CD14-positive monocyte (primary cell): ENCODE measurements around the gene DMC1. TPM values are rescaled to one million over a fixed set of nuclear protein-coding genes. Genes with fewer than 3 reads are reported as not detected.
"Not testable (repeated sequence)": the region's sequence is repeated elsewhere in the genome, so short reads cannot be mapped to it uniquely, and the experiment has no call there.

Experiments used
- DNase-seq, 3 donors: peaks; one replicate each; pipeline ENCODE4 v3.0.0-alpha.2; 2011 to 2022
- H2AFZ ChIP-seq: 2 replicates; pipeline ENCODE4 v1.6.0; 2012; ENCODE audit warnings: mild to moderate bottlenecking, low read depth, low read length, inconsistent platforms; ENCODE audit not compliant: insufficient read depth, poor library complexity, severe bottlenecking
- H3K27ac ChIP-seq, 2 donors: 1 replicate in 1 of 2; 2 replicates in 1 of 2; pipeline ENCODE4 v1.5.1; 2012 to 2013; ENCODE audit warnings: low read length in 2 of 2, control low read depth in 1 of 2, inconsistent platforms in 1 of 2, low read depth in 1 of 2, mild to moderate bottlenecking in 1 of 2
- H3K27me3 ChIP-seq, 2 donors: one replicate each; pipeline versions ENCODE4 v1.6.0 to v1.6.1; 2011 to 2013; ENCODE audit warnings: low read length in 2 of 2; ENCODE audit not compliant: control insufficient read depth in 2 of 2, insufficient read depth in 2 of 2
- H3K36me3 ChIP-seq, 2 donors: replicated peaks in 1 of 2; 1 replicate in 1 of 2; 2 replicates in 1 of 2; pipeline versions ENCODE4 v1.5.1 to v1.6.1; 2012 to 2013; ENCODE audit warnings: low read length in 2 of 2, control low read depth in 1 of 2, inconsistent platforms in 1 of 2, mild to moderate bottlenecking in 1 of 2; ENCODE audit not compliant: insufficient read depth in 2 of 2, control insufficient read depth in 1 of 2
- H3K4me1 ChIP-seq, 2 donors: 1 replicate in 1 of 2; 2 replicates in 1 of 2; pipeline versions ENCODE4 v1.5.1 to v1.6.1; 2012 to 2013; ENCODE audit warnings: low read length in 2 of 2, control low read depth in 1 of 2, inconsistent platforms in 1 of 2, mild to moderate bottlenecking in 1 of 2, moderate library complexity in 1 of 2; ENCODE audit not compliant: insufficient read depth in 2 of 2, control insufficient read depth in 1 of 2
- H3K4me2 ChIP-seq: replicated peaks from 2 replicates; pipeline ENCODE3; 2012; ENCODE audit warnings: low read length, moderate library complexity, mild to moderate bottlenecking; ENCODE audit not compliant: poor library complexity, severe bottlenecking; ENCODE audit errors: extremely low read depth
- H3K4me3 ChIP-seq, 3 experiments: fragments of 200-600 bp in 1 of 3; sonication (generic) in 1 of 3; replicated peaks in 1 of 3; 1 replicate in 2 of 3; 2 replicates in 1 of 3; pipeline ENCODE4 v1.5.1; 2011 to 2013; ENCODE audit warnings: low read length in 3 of 3, mild to moderate bottlenecking in 3 of 3, control low read depth in 2 of 3, low read depth in 2 of 3, inconsistent platforms in 1 of 3, moderate library complexity in 1 of 3
- H3K79me2 ChIP-seq: 2 replicates; pipeline ENCODE4 v1.6.0; 2012; ENCODE audit warnings: mild to moderate bottlenecking, control low read depth, inconsistent platforms, low read length, moderate library complexity; ENCODE audit not compliant: insufficient read depth
- H3K9ac ChIP-seq: 2 replicates; pipeline ENCODE4 v1.6.0; 2017; ENCODE audit warnings: low read length, mild to moderate bottlenecking; ENCODE audit not compliant: insufficient read depth, poor library complexity, severe bottlenecking
- H3K9me3 ChIP-seq, 2 donors: replicated peaks in 1 of 2; 1 replicate in 1 of 2; 2 replicates in 1 of 2; pipeline versions ENCODE4 v1.5.1 to v1.6.1; 2012 to 2013; ENCODE audit warnings: low read length in 2 of 2, control low read depth in 1 of 2; ENCODE audit not compliant: control insufficient read depth in 1 of 2, insufficient read depth in 1 of 2
- H4K20me1 ChIP-seq: 2 replicates; pipeline ENCODE4 v1.6.0; 2012; ENCODE audit warnings: mild to moderate bottlenecking, low read length, control low read depth, moderate library complexity; ENCODE audit not compliant: insufficient read depth
- H3K27ac Mint-ChIP-seq, 7 donors: one replicate each; pipeline ENCODE4 v1.8.0; 2020; ENCODE audit warnings: mild to moderate bottlenecking in 7 of 7, mixed read lengths in 7 of 7, moderate library complexity in 6 of 7, inconsistent platforms in 2 of 7
- H3K27me3 Mint-ChIP-seq, 3 donors: one replicate each; pipeline ENCODE4 v1.8.0; 2021 to 2022; ENCODE audit warnings: low read depth in 3 of 3, mild to moderate bottlenecking in 3 of 3, mixed read lengths in 3 of 3, moderate library complexity in 3 of 3, inconsistent platforms in 1 of 3
- H3K36me3 Mint-ChIP-seq, 2 donors: one replicate each; pipeline ENCODE4 v1.8.0; 2020; ENCODE audit warnings: mixed read lengths in 2 of 2, inconsistent platforms in 1 of 2, mild to moderate bottlenecking in 1 of 2
- H3K4me1 Mint-ChIP-seq: one replicate; pipeline ENCODE4 v1.8.0; 2020; ENCODE audit warnings: mild to moderate bottlenecking, mixed read lengths
- H3K4me3 Mint-ChIP-seq, 2 donors: one replicate each; pipeline ENCODE4 v1.8.0; 2020; ENCODE audit warnings: mild to moderate bottlenecking in 2 of 2, mixed read lengths in 2 of 2, moderate library complexity in 1 of 2
- H3K9me3 Mint-ChIP-seq, 7 donors: one replicate each; pipeline ENCODE4 v1.8.0; 2020 to 2022; ENCODE audit warnings: mixed read lengths in 7 of 7, mild to moderate bottlenecking in 6 of 7, moderate library complexity in 6 of 7, inconsistent platforms in 2 of 7
- CTCF ChIP-seq: fragments of 200-600 bp; IDR thresholded peaks from one replicate; pipeline ENCODE4 v1.8.0; 2022; ENCODE audit warnings: antibody characterized with exemption, mild to moderate bottlenecking
- WGBS: methylation state at CpG from one replicate; pipeline ENCODE4 v1.1.5; 2013; ENCODE audit warnings: missing lambda C conversion rate; ENCODE audit not compliant: insufficient coverage; 5-methylcytosine and 5-hydroxymethylcytosine counted together
- intact Hi-C, 2 donors: fragments of 100-400 bp; cut with micrococcal nuclease; formaldehyde crosslinking; loops; one replicate each; pipeline versions ENCODE4 v1.15.0 to v1.15.1; 2023
- polyA plus RNA-seq, 3 donors: library from polyadenylated mRNA; depleted of rRNA in 1 of 3; unstranded in 2 of 3; stranded (reverse) in 1 of 3; fragments of 300-500 nt in 2 of 3; fragments of >200 nt in 1 of 3; fragmentation: Illumina TruSeq in 2 of 3; gene quantifications; 1 replicate in 2 of 3; 2 replicates in 1 of 3; pipeline ENCODE4 v1.2.3, GENCODE V29; 2012 to 2021

Gene DMC1
- polyA plus RNA-seq, 3 donors = not detected

- no peak overlapping the region for H3K4me2 ChIP-seq
- Mint-ChIP-seq H3K27me3 (peaks cover 0 to 4% (median 3%) of the 10 kb centered on the region in 3 donors), H3K27ac (no peak overlapping the region), H3K36me3 (no peaks in the 10 kb centered on the region), H3K9me3 (peaks cover 4 to 16% (median 13%) of the 10 kb centered on the region in 7 donors), H3K4me3 (no peak overlapping the region), H3K4me1 (peaks cover 4% of the 10 kb centered on the region)
- H3K9ac ChIP-seq = no peak overlapping the region
- H3K27me3 ChIP-seq = no peaks in the 10 kb centered on the region
- no peaks in the 10 kb centered on the region for H3K36me3 ChIP-seq
- no peaks in the 10 kb centered on the region for H4K20me1 ChIP-seq
- H3K4me1 ChIP-seq = no peaks in the 10 kb centered on the region
- H3K27ac ChIP-seq = no peak overlapping the region
- no peak overlapping the region for H2AFZ ChIP-seq
- WGBS = no CpG with 5 or more reads among the region's 2 CpGs
- intact Hi-C loops = no loop called here
- H3K4me3 ChIP-seq = no peak overlapping the region
- no peak for TF ChIP-seq CTCF
- no peaks in the 10 kb centered on the region for H3K79me2 ChIP-seq
- peaks cover 0 to 6% of the 10 kb centered on the region in 2 donors for H3K9me3 ChIP-seq
- DNase-seq = no peak
Measured at GRCh38 chr22:38618682-38619081, 48.7 kb upstream of the DMC1 start.

- DNase-seq = no peak
- H3K4me1 Mint-ChIP-seq = peaks cover 1% of the 10 kb centered on the region
- peaks cover 4 to 16% (median 13%) of the 10 kb centered on the region in 7 donors for H3K9me3 Mint-ChIP-seq
- no peaks in the 10 kb centered on the region for H3K36me3 Mint-ChIP-seq
- no peaks in the 10 kb centered on the region for H4K20me1 ChIP-seq
- TF ChIP-seq CTCF = no peak
- WGBS = no CpG with 5 or more reads among the region's 1 CpG
- no peak overlapping the region for H3K4me3 Mint-ChIP-seq
- H3K4me3 ChIP-seq = no peak overlapping the region
- no peak overlapping the region for H3K27ac ChIP-seq
- no peaks in the 10 kb centered on the region for H3K27me3 ChIP-seq
- H3K79me2 ChIP-seq = no peaks in the 10 kb centered on the region
- H3K4me2 ChIP-seq = no peak overlapping the region
- H2AFZ ChIP-seq = no peak overlapping the region
- no peak overlapping the region for H3K27ac Mint-ChIP-seq
- intact Hi-C loops = no loop called here
- no peaks in the 10 kb centered on the region for H3K36me3 ChIP-seq
- H3K9me3 ChIP-seq = peaks cover 0 to 6% of the 10 kb centered on the region in 2 donors
- H3K4me1 ChIP-seq = no peaks in the 10 kb centered on the region
- H3K9ac ChIP-seq = no peak overlapping the region
- H3K27me3 Mint-ChIP-seq = peaks cover 0 to 4% (median 3%) of the 10 kb centered on the region in 3 donors
Measured at GRCh38 chr22:38618258-38618657, 48.3 kb upstream of the DMC1 start.

- H3K4me3 ChIP-seq, H2AFZ ChIP-seq, H3K9ac ChIP-seq, H3K36me3 Mint-ChIP-seq, H4K20me1 ChIP-seq, H3K4me2 ChIP-seq, H3K36me3 ChIP-seq, DNase-seq, H3K9me3 ChIP-seq, H3K4me3 Mint-ChIP-seq, H3K4me1 ChIP-seq, H3K27me3 Mint-ChIP-seq, H3K27me3 ChIP-seq, H3K27ac ChIP-seq, H3K79me2 ChIP-seq, H3K4me1 Mint-ChIP-seq, H3K27ac Mint-ChIP-seq, intact Hi-C loops: not testable (repeated sequence)
- H3K9me3 Mint-ChIP-seq = peaks cover 4 to 16% (median 13%) of the 10 kb centered on the region in 7 donors
- WGBS = 98% methylated on average over 5 of the region's 9 CpGs
Measured at GRCh38 chr22:38615064-38615405, 45.1 kb upstream of the DMC1 start.
